Trophoblast cell (in vitro differentiated cells and primary cell): ENCODE measurements around the gene STPG2.

Experiments used
- DNase-seq, 2 donors: peaks; one replicate each; pipeline ENCODE4 v3.0.0-alpha.2; 2016
- H2AFZ ChIP-seq: 2 replicates; pipeline ENCODE4 v1.6.1; 2013; ENCODE audit warnings: low read length, moderate library complexity, mild to moderate bottlenecking; ENCODE audit not compliant: insufficient read depth, poor library complexity
- H2AK5ac ChIP-seq: 2 replicates; pipeline ENCODE4 v1.6.1; 2013; ENCODE audit warnings: mild to moderate bottlenecking, low read length
- H2BK120ac ChIP-seq: 2 replicates; pipeline ENCODE4 v1.6.1; 2013; ENCODE audit warnings: low read length, mild to moderate bottlenecking, moderate library complexity; ENCODE audit not compliant: insufficient read depth, poor library complexity
- H2BK12ac ChIP-seq: 2 replicates; pipeline ENCODE4 v1.6.1; 2013; ENCODE audit warnings: mild to moderate bottlenecking, low read length, moderate library complexity
- H2BK5ac ChIP-seq: 2 replicates; pipeline ENCODE4 v1.6.1; 2013; ENCODE audit warnings: low read length, low read depth, moderate library complexity, mild to moderate bottlenecking; ENCODE audit not compliant: poor library complexity
- H3K14ac ChIP-seq: 2 replicates; pipeline ENCODE4 v1.6.1; 2013; ENCODE audit warnings: mild to moderate bottlenecking, low read length
- H3K18ac ChIP-seq: 2 replicates; pipeline ENCODE4 v1.6.1; 2013; ENCODE audit warnings: mild to moderate bottlenecking, low read length
- H3K23ac ChIP-seq: 2 replicates; pipeline ENCODE4 v1.6.1; 2013; ENCODE audit warnings: low read length
- H3K27ac ChIP-seq: 2 replicates; pipeline ENCODE4 v1.5.1; 2013; ENCODE audit warnings: low read depth, mild to moderate bottlenecking, inconsistent platforms, low read length, moderate library complexity
- H3K27me3 ChIP-seq: 2 replicates; pipeline ENCODE4 v1.6.1; 2013; ENCODE audit warnings: inconsistent platforms, mild to moderate bottlenecking, low read length, moderate library complexity; ENCODE audit not compliant: insufficient read depth
- H3K36me3 ChIP-seq, 2 experiments: 1 replicate in 1 of 2; 2 replicates in 1 of 2; pipeline ENCODE4 v1.6.1; 2013; ENCODE audit warnings: low read length in 2 of 2, mild to moderate bottlenecking in 2 of 2, moderate library complexity in 1 of 2; ENCODE audit not compliant: insufficient read depth in 2 of 2, control insufficient read depth in 1 of 2
- H3K4ac ChIP-seq: 2 replicates; pipeline ENCODE4 v1.6.1; 2013; ENCODE audit warnings: low read depth, mild to moderate bottlenecking, low read length, moderate library complexity
- H3K4me1 ChIP-seq, 2 experiments: 1 replicate in 1 of 2; 2 replicates in 1 of 2; pipeline ENCODE4 v1.6.1; 2013; ENCODE audit warnings: low read length in 2 of 2, mild to moderate bottlenecking in 2 of 2, moderate library complexity in 1 of 2; ENCODE audit not compliant: insufficient read depth in 2 of 2, control insufficient read depth in 1 of 2
- H3K4me2 ChIP-seq: 2 replicates; pipeline ENCODE4 v1.6.1; 2013; ENCODE audit warnings: inconsistent platforms, mild to moderate bottlenecking, low read length, moderate library complexity
- H3K4me3 ChIP-seq: 2 replicates; pipeline ENCODE4 v1.5.1; 2013; ENCODE audit warnings: mild to moderate bottlenecking, low read depth, low read length, inconsistent platforms
- H3K79me1 ChIP-seq: one replicate; pipeline ENCODE4 v1.6.1; 2013; ENCODE audit warnings: low read length
- H3K79me2 ChIP-seq: 2 replicates; pipeline ENCODE4 v1.6.1; 2013; ENCODE audit warnings: low read length, mild to moderate bottlenecking; ENCODE audit not compliant: control insufficient read depth, insufficient read depth, poor library complexity
- H3K9ac ChIP-seq: 2 replicates; pipeline ENCODE4 v1.6.1; 2013; ENCODE audit warnings: mild to moderate bottlenecking, low read length
- H3K9me3 ChIP-seq: 2 replicates; pipeline ENCODE4 v1.6.1; 2013; ENCODE audit warnings: low read depth, mild to moderate bottlenecking, control low read depth, inconsistent platforms, low read length; ENCODE audit not compliant: insufficient read depth
- H4K12ac ChIP-seq: 2 replicates; pipeline ENCODE4 v1.6.1; 2013; ENCODE audit warnings: low read depth, mild to moderate bottlenecking, low read length, moderate library complexity
- H4K8ac ChIP-seq: 2 replicates; pipeline ENCODE4 v1.6.1; 2013; ENCODE audit warnings: low read depth, mild to moderate bottlenecking, low read length, moderate library complexity
- H4K91ac ChIP-seq: one replicate; pipeline ENCODE4 v1.6.1; 2013; ENCODE audit warnings: low read depth, mild to moderate bottlenecking, low read length, moderate library complexity
- WGBS: extraction: QIAGEN DNeasy Blood & Tissue Kit; methylation state at CpG from one replicate; pipeline ENCODE4 v1.1.7; 2013; ENCODE audit warnings: missing lambda C conversion rate; ENCODE audit not compliant: insufficient read length, insufficient coverage; ENCODE audit errors: extremely low coverage; 5-methylcytosine and 5-hydroxymethylcytosine counted together

The STPG2 gene

DNA sequence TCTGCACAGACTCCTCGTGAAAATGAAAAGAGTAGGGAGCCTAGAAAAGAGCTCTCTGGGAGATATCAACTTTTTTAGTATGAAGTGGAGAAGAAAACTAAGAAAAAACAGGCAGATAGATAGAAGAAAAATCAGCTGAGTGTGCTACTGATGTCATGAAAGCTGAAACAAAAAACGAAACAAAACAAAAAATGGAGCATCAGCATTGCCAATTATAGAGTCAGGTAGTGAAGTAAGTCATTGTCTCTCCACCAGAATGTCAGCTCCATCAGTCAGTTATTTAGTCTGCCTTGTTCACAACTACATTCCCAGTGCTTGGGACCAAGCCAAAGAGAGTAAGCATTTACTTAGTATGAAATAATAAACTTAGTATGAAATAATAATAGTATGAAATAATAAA, 595.1 kb downstream of the STPG2 start:
- no peak overlapping the region for H4K12ac ChIP-seq
- H3K27ac ChIP-seq = no peak overlapping the region
- H3K4me1 ChIP-seq = no peaks in the 10 kb centered on the region
- no peaks in the 10 kb centered on the region for H3K79me2 ChIP-seq
- H2BK5ac ChIP-seq = no peak overlapping the region
- no peak overlapping the region for H2BK12ac ChIP-seq
- no peaks in the 10 kb centered on the region for H3K79me1 ChIP-seq
- no peak overlapping the region for H2AK5ac ChIP-seq
- H3K36me3 ChIP-seq = no peaks in the 10 kb centered on the region
- no peak overlapping the region for H3K14ac ChIP-seq
- H3K9me3 ChIP-seq = no peaks in the 10 kb centered on the region
- H4K91ac ChIP-seq = no peak overlapping the region
- H3K4me2 ChIP-seq = no peak overlapping the region
- no CpG with 5 or more reads among the region's 2 CpGs for WGBS
- H3K4me3 ChIP-seq = no peak overlapping the region
- no peak for DNase-seq
- no peak overlapping the region for H3K18ac ChIP-seq
- no peak overlapping the region for H3K4ac ChIP-seq
- no peak overlapping the region for H3K9ac ChIP-seq
- H3K23ac ChIP-seq = no peak overlapping the region
- H2AFZ ChIP-seq = no peak overlapping the region
- H2BK120ac ChIP-seq = no peak overlapping the region
- H4K8ac ChIP-seq = no peak overlapping the region
- no peaks in the 10 kb centered on the region for H3K27me3 ChIP-seq

DNA sequence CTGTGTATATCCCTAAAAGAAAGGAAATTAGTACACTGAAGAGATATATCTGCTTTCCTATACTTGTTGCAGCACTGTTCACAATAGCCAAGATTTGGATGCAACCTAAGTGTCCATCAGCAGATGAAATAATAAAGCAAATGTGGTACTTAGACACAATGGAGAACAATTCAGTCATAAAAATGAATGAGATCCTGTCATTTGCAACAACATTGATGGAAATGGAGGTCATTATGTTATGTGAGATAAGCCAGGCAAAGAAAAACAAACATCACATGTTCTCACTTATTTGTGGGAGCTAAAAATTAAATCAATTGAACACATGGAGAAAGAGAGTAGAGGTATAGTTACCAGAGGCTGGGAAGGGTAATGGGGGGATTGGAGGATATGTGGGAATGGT, 611.9 kb downstream of the STPG2 start:
- Histone ChIP-seq H3K18ac (no peak overlapping the region), H3K79me1 (no peaks in the 10 kb centered on the region), H3K27me3 (no peaks in the 10 kb centered on the region), H3K9ac (no peak overlapping the region), H2BK5ac (no peak overlapping the region), H3K27ac (no peak overlapping the region), H2AK5ac (no peak overlapping the region), H3K14ac (no peak overlapping the region), H4K12ac (no peak overlapping the region), H4K8ac (no peak overlapping the region), H3K4me1 (peaks cover 0 to 2% of the 10 kb centered on the region in 2 experiments), H3K4ac (no peak overlapping the region), H3K9me3 (no peaks in the 10 kb centered on the region), H3K23ac (no peak overlapping the region), H2AFZ (no peak overlapping the region), H3K4me2 (no peak overlapping the region), H3K36me3 (no peaks in the 10 kb centered on the region), H2BK120ac (no peak overlapping the region), H3K4me3 (no peak overlapping the region), H4K91ac (no peak overlapping the region), H3K79me2 (no peaks in the 10 kb centered on the region), H2BK12ac (no peak overlapping the region)
- no peak for DNase-seq

DNA sequence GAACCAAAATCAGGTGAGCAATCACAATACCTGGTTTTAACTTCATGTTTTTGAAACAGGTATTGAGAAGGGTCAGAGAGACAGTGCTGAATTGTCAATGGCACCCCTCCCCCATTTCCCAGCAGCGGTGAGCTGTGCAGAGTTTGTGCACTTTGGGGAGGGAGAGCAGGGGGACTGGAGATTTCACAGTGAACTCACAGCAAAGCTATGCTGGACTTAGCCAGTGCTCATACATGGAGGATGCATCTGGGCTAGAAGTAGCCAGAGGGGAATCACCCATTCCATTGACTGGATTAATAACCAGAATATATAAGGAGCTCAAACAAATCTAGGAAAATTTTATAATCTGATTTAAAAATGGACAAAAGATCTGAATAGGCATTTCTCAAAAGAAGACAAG, 612.6 kb downstream of the STPG2 start:
- no peak overlapping the region for H3K4me3 ChIP-seq

DNA sequence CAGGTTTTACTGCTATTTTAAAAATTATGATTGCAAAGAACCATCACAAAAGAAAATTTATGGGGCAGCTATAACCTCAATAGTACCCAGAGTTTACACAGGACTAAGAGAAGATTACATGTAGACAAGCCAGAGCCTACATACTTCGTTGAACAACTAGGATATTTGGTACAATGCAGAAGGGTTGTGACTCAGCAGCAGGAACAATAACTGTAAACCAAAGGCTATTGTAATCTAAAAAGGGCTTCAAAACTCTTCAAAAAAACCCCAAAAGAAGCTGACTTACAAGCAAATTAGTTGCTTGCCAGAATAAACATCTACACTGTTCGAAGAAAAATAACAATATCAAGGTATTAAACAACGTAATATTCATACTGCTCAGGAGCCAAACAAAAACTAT, 618.0 kb downstream of the STPG2 start:
- WGBS = no CpG with 5 or more reads among the region's 3 CpGs
- Histone ChIP-seq H4K12ac (no peak overlapping the region), H3K27ac (no peak overlapping the region), H3K79me1 (no peaks in the 10 kb centered on the region), H3K4me3 (no peak overlapping the region), H3K4me1 (no peaks in the 10 kb centered on the region), H3K14ac (no peak overlapping the region), H3K36me3 (no peaks in the 10 kb centered on the region), H2BK5ac (no peak overlapping the region), H4K91ac (no peak overlapping the region), H3K79me2 (no peaks in the 10 kb centered on the region), H3K4ac (no peak overlapping the region), H3K27me3 (no peaks in the 10 kb centered on the region), H2AFZ (no peak overlapping the region), H2BK12ac (no peak overlapping the region), H3K18ac (no peak overlapping the region), H4K8ac (no peak overlapping the region), H3K9ac (no peak overlapping the region), H2AK5ac (no peak overlapping the region), H3K9me3 (no peaks in the 10 kb centered on the region), H2BK120ac (no peak overlapping the region), H3K23ac (no peak overlapping the region), H3K4me2 (no peak overlapping the region)
- DNase-seq = no peak

More for the DNA sequence above, 612.6 kb downstream of the STPG2 start:
- H3K79me2 ChIP-seq = no peaks in the 10 kb centered on the region
- H3K14ac ChIP-seq = no peak overlapping the region
- H3K18ac ChIP-seq = no peak overlapping the region
- no peak for DNase-seq
- no peak overlapping the region for H2BK120ac ChIP-seq
- no peaks in the 10 kb centered on the region for H3K36me3 ChIP-seq
- no peaks in the 10 kb centered on the region for H3K27me3 ChIP-seq
- no peak overlapping the region for H4K91ac ChIP-seq
- no peak overlapping the region for H2BK5ac ChIP-seq
- no peaks in the 10 kb centered on the region for H3K9me3 ChIP-seq
- H4K12ac ChIP-seq = no peak overlapping the region
- H2AK5ac ChIP-seq = no peak overlapping the region
- H3K4ac ChIP-seq = no peak overlapping the region
- WGBS = no CpG with 5 or more reads among the region's 1 CpG
- no peak overlapping the region for H3K4me2 ChIP-seq
- peaks cover 0 to 2% of the 10 kb centered on the region in 2 experiments for H3K4me1 ChIP-seq
- no peak overlapping the region for H4K8ac ChIP-seq
- no peak overlapping the region for H3K27ac ChIP-seq
- no peak overlapping the region for H2AFZ ChIP-seq
- no peak overlapping the region for H2BK12ac ChIP-seq
- H3K23ac ChIP-seq = no peak overlapping the region
- H3K79me1 ChIP-seq = no peaks in the 10 kb centered on the region
- H3K9ac ChIP-seq = peak overlapping the region; percentile 52
